ENCODE measurements around the gene ACTC1. TPM values are rescaled to one million over a fixed set of nuclear protein-coding genes. Genes with fewer than 3 reads are reported as not detected.

Gene ACTC1
- total RNA-seq, 1 experiment from 2014 or later: not detected

DNA sequence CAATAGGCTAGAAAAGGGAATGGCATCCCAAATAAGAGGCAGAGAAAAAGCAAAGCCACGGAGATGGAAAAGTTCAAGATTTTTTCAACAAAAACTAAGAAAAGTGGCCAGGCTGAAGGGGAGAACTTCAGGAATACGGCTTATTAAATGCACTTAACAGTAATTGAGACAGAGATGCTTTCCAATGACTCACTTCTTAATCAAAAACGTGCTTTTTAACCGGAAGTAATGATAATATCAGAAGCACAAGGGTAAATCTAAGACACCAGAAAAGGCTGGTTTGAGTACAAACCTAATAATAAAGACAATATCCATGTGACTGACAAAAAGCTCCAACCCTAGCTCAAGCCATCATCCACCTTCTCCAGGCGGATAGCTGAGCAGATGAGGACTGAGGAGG, 24.8 kb upstream of the ACTC1 start:
- Histone ChIP-seq H2AFZ (no peak overlapping the region), H3F3A (ENCODE audit: insufficient read depth, low read depth) (no peaks in the 10 kb centered on the region), H3K27ac (no peak overlapping the region), H3K9me2 (ENCODE audit: insufficient read depth) (no peaks in the 10 kb centered on the region), H3K4me2 (no peak overlapping the region), H4K20me1 (ENCODE audit: insufficient read depth) (no peaks in the 10 kb centered on the region), H3K9me3 (ENCODE audit: insufficient read depth, low read depth) (no peaks in the 10 kb centered on the region), H3K4me3 (no peak overlapping the region), H3K36me3 (ENCODE audit: low read depth) (no peaks in the 10 kb centered on the region), H3K27me3 (ENCODE audit: insufficient read depth, low read depth) (no peaks in the 10 kb centered on the region), H3K4me1 (replicated peaks; ENCODE audit: insufficient read depth) (no peaks in the 10 kb centered on the region), H3K79me2 (ENCODE audit: low read depth) (no peaks in the 10 kb centered on the region)
- no peak for TF ChIP-seq EZH2 (IDR thresholded peaks at IDR 0.05; ENCODE audit: low read depth)
- TF ChIP-seq, protein P1, sequence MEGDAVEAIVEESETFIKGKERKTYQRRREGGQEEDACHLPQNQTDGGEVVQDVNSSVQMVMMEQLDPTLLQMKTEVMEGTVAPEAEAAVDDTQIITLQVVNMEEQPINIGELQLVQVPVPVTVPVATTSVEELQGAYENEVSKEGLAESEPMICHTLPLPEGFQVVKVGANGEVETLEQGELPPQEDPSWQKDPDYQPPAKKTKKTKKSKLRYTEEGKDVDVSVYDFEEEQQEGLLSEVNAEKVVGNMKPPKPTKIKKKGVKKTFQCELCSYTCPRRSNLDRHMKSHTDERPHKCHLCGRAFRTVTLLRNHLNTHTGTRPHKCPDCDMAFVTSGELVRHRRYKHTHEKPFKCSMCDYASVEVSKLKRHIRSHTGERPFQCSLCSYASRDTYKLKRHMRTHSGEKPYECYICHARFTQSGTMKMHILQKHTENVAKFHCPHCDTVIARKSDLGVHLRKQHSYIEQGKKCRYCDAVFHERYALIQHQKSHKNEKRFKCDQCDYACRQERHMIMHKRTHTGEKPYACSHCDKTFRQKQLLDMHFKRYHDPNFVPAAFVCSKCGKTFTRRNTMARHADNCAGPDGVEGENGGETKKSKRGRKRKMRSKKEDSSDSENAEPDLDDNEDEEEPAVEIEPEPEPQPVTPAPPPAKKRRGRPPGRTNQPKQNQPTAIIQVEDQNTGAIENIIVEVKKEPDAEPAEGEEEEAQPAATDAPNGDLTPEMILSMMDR (conservative IDR thresholded peaks at IDR 0.05): no peak
- DNase-seq: no peak
- BruUV-seq (replicated peaks): no TSS peak
- CTCF ChIA-PET: interaction anchor here (0.6 to 0.7 kb wide), 2 partner anchors 24 to 758 kb away, joined by 3 to 5 read pairs; no protein-coding TSS in a partner anchor
- POLR2A ChIA-PET (ENCODE audit: unreplicated experiment): no interaction called here
- intact Hi-C loops (cut with micrococcal nuclease; ENCODE audit: unreplicated experiment): no loop called here

DNA sequence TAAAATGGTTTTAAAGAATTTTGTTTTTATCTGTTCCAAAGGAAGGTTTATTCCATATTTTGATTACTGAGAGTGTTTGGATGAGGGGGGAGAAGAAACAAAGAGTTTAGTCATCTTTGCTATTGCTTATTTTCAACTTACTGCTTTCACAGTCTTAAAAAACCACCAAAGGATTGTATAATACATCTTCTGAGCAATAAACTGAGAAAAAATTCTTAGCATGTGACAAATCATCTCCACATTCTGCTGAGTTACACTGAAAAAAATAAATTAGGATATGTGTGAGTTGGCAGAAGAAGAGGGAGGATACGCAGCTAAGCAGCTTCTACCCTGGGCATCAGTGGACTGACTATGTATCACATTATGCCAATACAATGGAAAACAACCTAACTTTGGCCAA, 23.2 kb upstream of the ACTC1 start:
- no peak overlapping the region for H3K4me2 ChIP-seq
- no peak overlapping the region for H3K4me3 ChIP-seq
- no TSS peak for BruUV-seq (replicated peaks)
- H3K27me3 ChIP-seq (ENCODE audit: insufficient read depth, low read depth): no peaks in the 10 kb centered on the region
- ChIA-PET CTCF (no interaction called here), POLR2A (ENCODE audit: unreplicated experiment) (no interaction called here)
- no peaks in the 10 kb centered on the region for H3K9me3 ChIP-seq (ENCODE audit: insufficient read depth, low read depth)
- no peak overlapping the region for H2AFZ ChIP-seq
- H4K20me1 ChIP-seq (ENCODE audit: insufficient read depth): no peaks in the 10 kb centered on the region
- no peaks in the 10 kb centered on the region for H3K4me1 ChIP-seq (replicated peaks; ENCODE audit: insufficient read depth)
- H3K79me2 ChIP-seq (ENCODE audit: low read depth): no peaks in the 10 kb centered on the region
- no peak for DNase-seq
- H3K27ac ChIP-seq: no peak overlapping the region
- intact Hi-C loops (cut with micrococcal nuclease; ENCODE audit: unreplicated experiment): no loop called here
- no peaks in the 10 kb centered on the region for H3K36me3 ChIP-seq (ENCODE audit: low read depth)
- no peaks in the 10 kb centered on the region for H3K9me2 ChIP-seq (ENCODE audit: insufficient read depth)
- no peaks in the 10 kb centered on the region for H3F3A ChIP-seq (ENCODE audit: insufficient read depth, low read depth)
- TF ChIP-seq, protein P1 (conservative IDR thresholded peaks at IDR 0.05): no peak
- no peak for TF ChIP-seq EZH2 (IDR thresholded peaks at IDR 0.05; ENCODE audit: low read depth)

DNA sequence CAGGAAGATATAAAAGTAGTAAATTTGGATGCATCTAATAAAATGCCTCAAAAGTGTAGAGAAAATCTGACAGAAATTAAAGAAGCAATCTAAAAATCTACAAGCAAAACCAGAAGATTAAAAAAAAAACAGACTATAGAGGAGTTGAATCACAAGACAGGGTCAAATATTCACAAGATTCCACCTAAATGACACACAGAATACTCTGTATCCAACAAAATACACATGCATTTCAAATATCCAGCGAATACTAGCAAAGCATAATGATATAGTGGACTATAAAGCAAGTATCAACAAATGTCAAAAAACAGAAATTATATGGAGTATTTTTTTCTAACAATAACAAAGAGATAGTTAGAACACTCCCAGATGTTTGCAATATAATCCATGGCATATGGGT, 20.5 kb upstream of the ACTC1 start:
- intact Hi-C loops (cut with micrococcal nuclease; ENCODE audit: unreplicated experiment): no loop called here
- H3K4me2 ChIP-seq: no peak overlapping the region
- no peak overlapping the region for H2AFZ ChIP-seq
- no peaks in the 10 kb centered on the region for H3K27me3 ChIP-seq (ENCODE audit: insufficient read depth, low read depth)
- ChIA-PET POLR2A (ENCODE audit: unreplicated experiment) (interaction anchor here (0.5 kb wide), 1 partner anchor 21 kb away, joined by 3 read pairs; no protein-coding TSS in a partner anchor), CTCF (no interaction called here)
- H3K4me1 ChIP-seq (replicated peaks; ENCODE audit: insufficient read depth): peaks cover 4% of the 10 kb centered on the region; the same call in 1 of the 2 replicates
- H4K20me1 ChIP-seq (ENCODE audit: insufficient read depth): no peaks in the 10 kb centered on the region
- DNase-seq: no peak
- no peaks in the 10 kb centered on the region for H3K9me2 ChIP-seq (ENCODE audit: insufficient read depth)
- H3K36me3 ChIP-seq (ENCODE audit: low read depth): no peaks in the 10 kb centered on the region
- no peak for TF ChIP-seq EZH2 (IDR thresholded peaks at IDR 0.05; ENCODE audit: low read depth)
- TF ChIP-seq, protein P1 (conservative IDR thresholded peaks at IDR 0.05): no peak
- no peak overlapping the region for H3K4me3 ChIP-seq
- no peak overlapping the region for H3K27ac ChIP-seq
- no TSS peak for BruUV-seq (replicated peaks)
- H3K9me3 ChIP-seq (ENCODE audit: insufficient read depth, low read depth): no peaks in the 10 kb centered on the region
- peaks cover 3% of the 10 kb centered on the region; the same call in 1 of the 2 replicates for H3F3A ChIP-seq (ENCODE audit: insufficient read depth, low read depth)
- no peaks in the 10 kb centered on the region for H3K79me2 ChIP-seq (ENCODE audit: low read depth)

Data from PC-9 (cell line).